GM12865 (cell line): ENCODE data around the gene CABLES1.

Experiments
- DNase-seq: peaks from one replicate; pipeline ENCODE4 v3.0.0; 2010; ENCODE audit warnings: low read depth
- H3K4me3 ChIP-seq: 2 replicates; pipeline ENCODE4 v1.5.1; 2011; ENCODE audit warnings: mild to moderate bottlenecking, low read depth, low read length, control low read depth
- CTCF ChIP-seq: IDR thresholded peaks from 2 replicates; pipeline ENCODE4 v1.5.1; 2011; ENCODE audit warnings: low read length, control low read depth, low read depth, inconsistent platforms; ENCODE audit not compliant: insufficient read depth; ENCODE audit errors: missing control alignments

The CABLES1 gene

GRCh38 chr18:23230686-23231085, 95.4 kb downstream of the CABLES1 start:
- no peak overlapping the region for H3K4me3 ChIP-seq
- no peak for TF ChIP-seq CTCF
- DNase-seq = no peak

- no peak overlapping the region for H3K4me3 ChIP-seq
- peak; percentile 98 for DNase-seq
- TF ChIP-seq CTCF = no peak
These were observed 96.2 kb downstream of the CABLES1 start for GRCh38 chr18:23231340-23232021.

GRCh38 chr18:23232331-23232730, 97.0 kb downstream of the CABLES1 start:
- peak; percentile 60 for DNase-seq
- no peak for TF ChIP-seq CTCF
- H3K4me3 ChIP-seq = no peak overlapping the region

GRCh38 chr18:23234619-23235018, 99.3 kb downstream of the CABLES1 start:
- no peak overlapping the region for H3K4me3 ChIP-seq

GRCh38 chr18:23235336-23235735, 100.1 kb downstream of the CABLES1 start:
- no peak for DNase-seq
- TF ChIP-seq CTCF = no peak
- no peak overlapping the region for H3K4me3 ChIP-seq

More at GRCh38 chr18:23234619-23235018, 99.3 kb downstream of the CABLES1 start:
- no peak for TF ChIP-seq CTCF
- DNase-seq = no peak

GRCh38 chr18:23235860-23236259, 100.6 kb downstream of the CABLES1 start:
- no peak for TF ChIP-seq CTCF
- no peak overlapping the region for H3K4me3 ChIP-seq
- DNase-seq = no peak
